Ishikawa (cell line): ENCODE results near the gene KDM5B.

Source experiments
- TAF1 ChIP-seq: IDR thresholded peaks from 2 replicates; pipeline ENCODE4 v1.6.1; 2012; ENCODE audit warnings: low read depth, mild to moderate bottlenecking
- YY1 ChIP-seq: IDR thresholded peaks from 2 replicates; pipeline ENCODE4 v1.6.1; 2012; ENCODE audit warnings: low read depth
- TF ChIP-seq, protein P1 (sequence below): IDR thresholded peaks from 2 replicates; pipeline ENCODE4 v1.6.1; 2012; ENCODE audit warnings: low read depth, mild to moderate bottlenecking
- TF ChIP-seq, protein P2 (sequence below): IDR thresholded peaks from 2 replicates; pipeline ENCODE4 v1.6.1; 2012
- TF ChIP-seq, protein P3 (sequence below): IDR thresholded peaks from 2 replicates; pipeline ENCODE4 v1.6.1; 2012

GRCh38 chr1:202725526-202725925, 82.7 kb downstream of the KDM5B start:
- TF ChIP-seq, protein P1, sequence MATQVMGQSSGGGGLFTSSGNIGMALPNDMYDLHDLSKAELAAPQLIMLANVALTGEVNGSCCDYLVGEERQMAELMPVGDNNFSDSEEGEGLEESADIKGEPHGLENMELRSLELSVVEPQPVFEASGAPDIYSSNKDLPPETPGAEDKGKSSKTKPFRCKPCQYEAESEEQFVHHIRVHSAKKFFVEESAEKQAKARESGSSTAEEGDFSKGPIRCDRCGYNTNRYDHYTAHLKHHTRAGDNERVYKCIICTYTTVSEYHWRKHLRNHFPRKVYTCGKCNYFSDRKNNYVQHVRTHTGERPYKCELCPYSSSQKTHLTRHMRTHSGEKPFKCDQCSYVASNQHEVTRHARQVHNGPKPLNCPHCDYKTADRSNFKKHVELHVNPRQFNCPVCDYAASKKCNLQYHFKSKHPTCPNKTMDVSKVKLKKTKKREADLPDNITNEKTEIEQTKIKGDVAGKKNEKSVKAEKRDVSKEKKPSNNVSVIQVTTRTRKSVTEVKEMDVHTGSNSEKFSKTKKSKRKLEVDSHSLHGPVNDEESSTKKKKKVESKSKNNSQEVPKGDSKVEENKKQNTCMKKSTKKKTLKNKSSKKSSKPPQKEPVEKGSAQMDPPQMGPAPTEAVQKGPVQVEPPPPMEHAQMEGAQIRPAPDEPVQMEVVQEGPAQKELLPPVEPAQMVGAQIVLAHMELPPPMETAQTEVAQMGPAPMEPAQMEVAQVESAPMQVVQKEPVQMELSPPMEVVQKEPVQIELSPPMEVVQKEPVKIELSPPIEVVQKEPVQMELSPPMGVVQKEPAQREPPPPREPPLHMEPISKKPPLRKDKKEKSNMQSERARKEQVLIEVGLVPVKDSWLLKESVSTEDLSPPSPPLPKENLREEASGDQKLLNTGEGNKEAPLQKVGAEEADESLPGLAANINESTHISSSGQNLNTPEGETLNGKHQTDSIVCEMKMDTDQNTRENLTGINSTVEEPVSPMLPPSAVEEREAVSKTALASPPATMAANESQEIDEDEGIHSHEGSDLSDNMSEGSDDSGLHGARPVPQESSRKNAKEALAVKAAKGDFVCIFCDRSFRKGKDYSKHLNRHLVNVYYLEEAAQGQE = no peak
- TF ChIP-seq, protein P2, sequence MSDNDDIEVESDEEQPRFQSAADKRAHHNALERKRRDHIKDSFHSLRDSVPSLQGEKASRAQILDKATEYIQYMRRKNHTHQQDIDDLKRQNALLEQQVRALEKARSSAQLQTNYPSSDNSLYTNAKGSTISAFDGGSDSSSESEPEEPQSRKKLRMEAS = no peak
- TF ChIP-seq, protein P3, sequence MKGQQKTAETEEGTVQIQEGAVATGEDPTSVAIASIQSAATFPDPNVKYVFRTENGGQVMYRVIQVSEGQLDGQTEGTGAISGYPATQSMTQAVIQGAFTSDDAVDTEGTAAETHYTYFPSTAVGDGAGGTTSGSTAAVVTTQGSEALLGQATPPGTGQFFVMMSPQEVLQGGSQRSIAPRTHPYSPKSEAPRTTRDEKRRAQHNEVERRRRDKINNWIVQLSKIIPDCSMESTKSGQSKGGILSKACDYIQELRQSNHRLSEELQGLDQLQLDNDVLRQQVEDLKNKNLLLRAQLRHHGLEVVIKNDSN = no peak
- TF ChIP-seq TAF1 (no peak), YY1 (no peak)
